HG02678 (cell line): ENCODE data around the gene GAL.
"Not testable (repeated sequence)": the region's sequence is repeated elsewhere in the genome, so short reads cannot be mapped to it uniquely, and the experiment has no call there.

Source experiments
- ATAC-seq: cut with Tn5 transposase; IDR thresholded peaks from one replicate; pipeline ENCODE4 v1.9.1; 2021; ENCODE audit warnings: mild to moderate bottlenecking, moderate library complexity; ENCODE audit not compliant: unreplicated experiment

Gene GAL

GRCh38 chr11:68684385-68685356 lies at the start of gene GAL:
GAL (plus strand) TSS chr11:68684544; CDS start chr11:68684924, 380 bp downstream.
- ATAC-seq = no peak

DNA sequence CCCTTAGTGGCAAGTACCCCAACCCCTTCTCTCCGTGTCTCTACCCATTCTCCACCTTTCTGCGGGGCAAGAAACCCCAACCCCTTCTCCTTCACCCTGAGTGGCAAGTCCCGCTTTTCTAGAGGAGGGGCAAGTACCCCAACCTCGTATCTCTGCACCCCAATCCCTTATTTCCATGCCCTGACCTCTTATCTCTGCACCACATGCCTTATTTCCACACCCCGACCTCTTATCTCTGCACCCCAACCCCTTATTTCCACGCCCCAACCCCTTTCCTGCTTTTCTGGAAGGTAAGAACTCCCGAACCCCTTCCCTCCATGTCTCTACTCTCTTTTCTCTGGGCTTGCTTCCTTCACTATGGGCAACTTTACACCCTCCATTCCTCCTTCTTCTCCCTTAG lies 49.7 kb upstream of the GAL start:
- ATAC-seq = not testable (repeated sequence)

GRCh38 chr11:68635172-68635571 lies 49.2 kb upstream of the GAL start:
- not testable (repeated sequence) for ATAC-seq

GRCh38 chr11:68635883-68636282 lies 48.5 kb upstream of the GAL start:
- ATAC-seq = not testable (repeated sequence)

DNA sequence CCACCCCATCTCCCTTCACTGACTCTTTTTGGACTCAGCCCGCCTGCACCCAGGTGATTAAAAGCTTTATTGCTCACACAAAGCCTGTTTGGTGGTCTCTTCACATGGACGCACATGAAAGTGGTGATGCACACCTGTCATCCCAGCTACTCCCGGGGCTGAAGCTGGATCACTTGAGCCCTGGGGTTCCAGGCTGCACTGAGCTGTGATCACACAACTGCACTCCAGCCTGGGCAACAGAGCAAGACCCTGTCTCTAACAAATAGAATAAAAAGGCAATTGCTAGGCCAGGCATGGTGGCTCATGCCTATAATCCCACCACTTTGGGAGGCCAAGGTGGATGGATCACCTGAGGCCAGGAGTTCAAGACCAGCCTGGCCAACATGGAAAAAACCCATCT lies 45.0 kb upstream of the GAL start:
- not testable (repeated sequence) for ATAC-seq

GRCh38 chr11:68641880-68642279 lies 42.5 kb upstream of the GAL start:
- ATAC-seq = no peak

DNA sequence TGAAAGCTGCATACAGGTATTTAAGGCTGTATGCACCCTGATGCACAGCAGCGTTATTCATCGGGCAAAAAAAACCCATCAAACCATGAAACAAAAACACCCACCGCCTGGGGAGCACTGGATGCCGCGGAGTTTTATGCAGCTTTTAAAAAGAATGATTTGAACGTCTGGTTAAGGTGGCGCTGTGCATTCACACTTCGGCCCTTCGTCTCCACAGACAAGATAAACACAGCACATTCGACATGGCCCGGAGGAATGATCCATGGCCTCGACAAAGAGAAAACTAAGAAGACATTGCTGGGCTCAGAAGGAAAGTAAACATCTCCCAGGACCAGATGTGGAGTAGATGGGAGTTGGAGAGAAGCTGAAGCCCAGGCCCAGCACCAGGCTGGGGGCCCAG lies 40.8 kb upstream of the GAL start:
- no peak for ATAC-seq

DNA sequence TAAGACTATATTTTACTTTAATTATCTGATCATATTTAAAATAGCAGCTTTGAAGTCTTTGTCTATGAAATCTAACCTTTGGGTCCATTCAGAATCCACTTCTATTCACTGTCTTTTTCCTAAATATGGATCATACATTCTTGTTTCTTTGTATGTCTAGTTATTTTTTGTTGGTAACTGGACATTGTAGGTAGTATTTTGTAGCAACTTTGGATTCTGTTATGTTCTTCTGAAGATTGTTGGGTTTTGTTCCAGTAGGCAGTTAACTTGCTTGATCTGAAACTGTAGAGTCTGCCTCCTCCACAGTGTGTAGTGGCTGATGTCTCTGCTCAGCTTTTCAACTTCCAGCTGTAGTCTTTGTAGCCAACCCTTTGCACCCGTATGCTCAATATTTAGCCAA lies 37.5 kb upstream of the GAL start:
- ATAC-seq = no peak

- no peak for ATAC-seq
Observed at GRCh38 chr11:68649851-68650555, 34.3 kb upstream of the GAL start.

DNA sequence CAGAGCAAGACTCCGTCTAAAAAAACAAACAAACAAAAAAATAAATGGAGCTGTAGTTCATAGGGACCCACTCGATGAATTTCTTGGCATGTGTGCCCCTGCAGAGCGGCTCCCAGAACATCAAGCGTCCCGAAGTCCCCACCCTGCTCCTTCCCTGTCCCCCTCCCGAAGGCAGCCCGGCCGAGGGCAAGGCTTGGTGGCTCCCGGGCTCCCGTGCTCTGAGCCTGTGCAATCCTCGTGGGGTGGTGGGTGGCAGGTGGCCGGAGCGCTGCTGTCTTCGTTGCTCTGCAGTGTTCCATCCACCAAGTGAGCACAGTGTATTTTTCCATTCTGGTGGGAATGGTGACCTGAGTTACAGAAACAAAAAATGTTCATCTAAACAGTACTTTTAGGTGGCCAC lies 33.5 kb upstream of the GAL start:
- ATAC-seq = no peak

- ATAC-seq = no peak
Observed at GRCh38 chr11:68651208-68651984, 32.9 kb upstream of the GAL start.

- ATAC-seq = no peak
Observed at GRCh38 chr11:68651985-68652682, 32.2 kb upstream of the GAL start.

DNA sequence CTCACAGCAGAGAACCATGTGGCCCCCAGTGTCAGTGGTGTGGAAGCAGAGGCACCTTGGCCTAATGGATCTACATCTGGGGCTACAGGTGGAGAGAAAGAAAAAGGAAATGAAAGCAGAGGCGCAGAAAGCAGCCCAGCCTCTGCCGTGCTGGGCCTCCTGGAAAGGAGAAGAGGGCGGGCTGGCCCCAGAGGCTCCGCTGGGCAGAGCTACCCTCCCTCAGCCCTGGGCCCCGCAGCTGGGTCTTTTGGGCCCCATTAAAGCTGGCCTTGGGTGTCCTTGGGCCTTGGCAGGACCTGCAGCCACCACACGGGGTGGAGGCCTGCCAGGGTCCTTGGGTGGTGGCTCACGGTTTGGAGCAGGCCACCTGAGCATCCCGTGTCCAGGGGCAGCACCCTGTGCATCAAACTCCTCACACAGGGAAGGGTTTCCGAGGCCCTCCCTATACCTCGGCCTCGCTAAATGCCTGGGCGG lies 31.6 kb upstream of the GAL start:
- no peak for ATAC-seq

DNA sequence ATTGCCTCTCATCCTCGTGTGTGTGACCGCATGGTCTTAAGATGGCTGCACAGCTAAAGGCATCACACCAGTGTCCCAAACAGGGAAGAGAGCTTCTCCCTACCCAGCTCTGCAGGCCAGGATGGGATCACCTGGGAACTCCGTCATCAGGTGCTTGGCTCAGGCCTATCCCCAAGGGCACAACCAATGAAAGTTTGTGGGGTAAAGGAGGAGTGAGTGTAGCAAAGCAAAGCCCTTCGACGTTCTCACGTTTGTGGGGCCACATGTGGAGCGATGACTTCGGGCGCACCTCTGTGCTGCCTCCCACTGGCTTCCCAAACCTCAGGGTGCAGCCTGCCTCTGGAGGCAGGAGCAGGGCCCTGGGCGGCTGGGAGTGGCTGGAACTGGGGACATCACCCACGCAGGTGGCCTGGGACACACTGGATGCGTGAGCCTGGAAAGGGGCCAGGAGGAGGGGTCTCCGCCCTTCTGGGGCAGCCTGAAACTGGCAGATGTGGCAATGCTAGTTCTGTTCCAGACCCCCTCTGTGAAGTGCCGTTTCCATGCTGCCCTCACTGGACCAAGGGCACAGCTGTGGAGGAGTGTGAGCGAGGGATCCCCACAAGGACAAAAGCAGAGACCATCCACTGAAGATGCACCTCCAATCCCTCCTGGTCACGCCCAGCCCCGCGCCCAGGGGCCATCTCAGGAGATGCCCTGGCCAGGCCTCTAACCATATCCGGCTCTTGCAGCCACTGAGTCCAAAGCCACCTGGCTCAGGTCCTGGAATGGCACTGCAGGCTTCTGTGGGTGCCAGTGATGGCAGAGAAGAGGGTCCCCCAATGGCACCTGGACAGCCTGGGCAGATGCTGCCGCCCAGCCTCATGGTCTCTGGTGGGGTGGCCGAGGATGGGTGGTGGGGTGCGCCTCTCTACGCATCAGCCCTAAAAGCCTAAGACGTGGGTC lies 30.6 kb upstream of the GAL start:
- no peak for ATAC-seq

GRCh38 chr11:68654978-68655377 lies 29.4 kb upstream of the GAL start:
- no peak for ATAC-seq

- no peak for ATAC-seq
Observed at GRCh38 chr11:68655406-68655805, 28.9 kb upstream of the GAL start.

GRCh38 chr11:68655806-68656205 lies 28.5 kb upstream of the GAL start:
- no peak for ATAC-seq

DNA sequence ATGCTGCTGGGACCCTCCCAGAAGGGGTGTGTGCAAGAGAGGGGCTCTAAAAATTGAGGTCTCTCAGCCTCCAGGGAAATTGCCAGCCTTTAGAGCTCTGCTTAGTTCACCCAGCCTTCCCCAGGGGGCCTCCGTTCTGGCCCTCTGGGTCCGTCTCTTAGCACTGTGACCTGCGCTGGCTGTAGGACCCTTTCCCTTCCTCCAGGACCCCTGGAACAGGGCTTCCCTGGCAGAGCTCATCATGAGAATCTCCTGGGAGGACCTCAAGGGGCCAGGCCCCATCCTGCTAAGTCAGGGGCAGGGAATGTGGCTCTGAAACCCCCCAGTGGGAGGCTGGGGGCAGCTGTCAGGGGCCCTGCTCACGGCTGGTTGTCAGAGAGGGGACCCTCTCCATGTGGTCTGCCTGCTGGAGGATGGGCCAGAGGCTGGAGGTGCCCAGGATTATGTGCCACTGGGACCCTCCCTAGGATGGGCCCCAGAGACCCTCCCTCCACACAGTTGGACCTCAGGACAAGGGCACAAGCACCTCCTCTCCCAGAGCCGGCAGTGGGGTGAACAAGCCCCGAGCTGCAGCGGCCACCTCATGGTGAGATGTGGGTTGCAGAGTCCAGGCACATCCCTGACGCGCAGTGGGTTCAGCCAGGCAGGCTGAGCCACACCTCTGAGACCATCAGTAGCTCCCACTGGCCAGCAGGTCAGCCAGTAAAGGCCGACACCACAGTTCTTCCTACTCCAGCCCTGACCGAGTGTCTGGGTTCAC lies 27.1 kb upstream of the GAL start:
- ATAC-seq = no peak

DNA sequence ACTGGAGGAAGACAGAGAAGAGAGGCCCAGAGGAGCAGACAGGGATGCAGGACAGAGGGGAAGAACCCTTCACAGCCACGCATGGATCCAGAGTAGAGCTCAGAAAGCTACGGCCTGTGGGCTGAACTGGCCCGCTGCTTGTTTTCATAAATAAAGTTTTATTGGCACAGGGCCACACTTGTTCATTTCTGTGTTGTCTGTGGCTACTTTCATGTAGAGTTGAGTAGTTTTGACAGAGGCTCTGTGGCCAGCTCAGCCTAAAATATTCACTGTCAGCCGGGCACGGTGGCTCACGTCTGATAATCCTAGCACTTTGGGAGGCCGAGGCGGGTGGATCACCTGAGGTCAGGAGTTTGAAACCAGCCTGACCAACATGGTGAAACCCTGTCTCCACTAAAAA lies 26.2 kb upstream of the GAL start:
- no peak for ATAC-seq
